ENCODE measurements around the gene EXT2.

Gene EXT2

DNA sequence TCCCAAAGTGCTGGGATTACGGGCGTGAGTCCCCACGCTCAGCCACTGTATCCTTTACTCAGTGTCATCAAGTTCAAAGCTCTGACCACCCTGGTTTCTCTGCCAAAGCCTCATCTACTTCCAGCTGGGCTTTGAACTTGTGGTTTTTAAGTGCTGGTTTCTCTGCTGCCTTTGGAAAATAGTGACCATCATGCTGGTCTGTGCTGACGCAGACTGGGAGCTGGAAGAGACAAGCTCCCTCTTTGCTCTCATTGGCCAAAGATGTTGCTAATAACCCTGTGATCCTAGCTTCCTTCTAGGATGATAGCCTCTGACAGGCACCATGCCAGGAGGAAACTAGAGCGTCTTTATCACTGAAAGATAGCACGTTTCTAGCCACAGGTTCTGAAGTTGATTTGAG is 152.0 kb downstream of the EXT2 start:
- DNase-seq = no peak

DNA sequence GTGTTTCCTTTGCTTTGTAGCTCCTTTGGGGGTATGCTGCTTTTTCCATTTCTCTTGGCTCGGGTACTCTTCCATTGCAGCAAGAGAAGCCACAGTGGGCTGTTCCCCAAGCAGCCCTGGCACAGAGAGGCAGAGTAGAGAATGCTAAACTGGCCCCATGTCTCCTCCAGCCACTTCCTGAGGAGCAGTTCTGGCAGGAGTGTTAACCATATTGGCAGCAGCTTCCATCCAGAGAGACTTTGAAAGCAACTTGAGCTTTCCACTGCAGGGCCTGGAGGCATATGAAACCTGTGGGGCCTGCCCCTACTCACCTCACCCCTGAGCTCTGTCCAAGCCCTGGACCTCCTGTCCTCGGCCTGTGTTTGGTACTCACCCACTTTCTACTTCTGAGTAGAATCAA is 152.6 kb downstream of the EXT2 start:
- DNase-seq = no peak

DNA sequence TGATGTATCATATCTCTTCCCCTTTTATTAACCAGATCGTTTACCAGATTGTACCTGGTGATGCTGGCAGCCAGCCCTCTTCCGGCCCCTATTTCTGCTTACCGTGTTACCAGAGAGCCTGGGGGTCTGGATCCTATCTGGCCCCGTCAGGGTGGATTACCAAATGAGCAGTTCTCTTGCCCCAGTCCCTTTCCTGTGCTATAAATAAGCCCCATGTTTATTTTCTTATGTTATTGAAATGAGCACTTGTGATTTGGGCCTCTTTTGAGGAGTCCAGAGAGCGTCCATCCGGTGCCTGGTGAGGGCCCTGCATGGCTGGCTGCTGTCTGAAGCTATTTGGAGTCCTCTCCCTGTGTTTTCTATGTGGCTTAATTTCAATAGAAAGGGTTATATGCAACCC is 154.9 kb downstream of the EXT2 start:
- no peak for DNase-seq

DNA sequence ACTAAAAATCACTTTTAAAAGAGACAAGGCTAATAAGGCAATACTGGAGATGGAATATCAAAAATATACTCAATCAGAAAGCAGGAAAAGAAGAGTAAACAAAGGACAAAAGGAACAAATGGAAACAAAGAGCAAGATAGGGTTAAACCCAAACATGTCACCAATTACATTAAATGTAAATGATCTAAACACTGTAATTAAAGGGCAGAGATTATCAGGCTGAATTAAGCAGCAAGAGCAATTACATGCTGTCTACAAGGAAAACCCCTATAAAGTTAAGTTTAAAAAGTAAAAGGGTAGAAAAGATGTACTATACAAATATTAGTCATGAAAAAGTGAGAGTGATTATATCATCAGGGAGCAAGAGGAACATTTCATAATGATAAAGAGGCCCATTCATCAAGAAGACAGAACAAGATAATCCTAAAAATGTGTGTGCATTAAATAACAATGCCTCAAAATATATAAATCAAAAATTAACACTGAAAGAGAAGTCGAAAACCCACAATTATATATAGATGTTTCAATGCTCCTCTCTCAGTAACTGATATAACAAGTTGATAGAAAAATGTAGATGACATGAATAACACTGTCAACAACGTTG is 157.6 kb downstream of the EXT2 start:
- no peak for DNase-seq

DNA sequence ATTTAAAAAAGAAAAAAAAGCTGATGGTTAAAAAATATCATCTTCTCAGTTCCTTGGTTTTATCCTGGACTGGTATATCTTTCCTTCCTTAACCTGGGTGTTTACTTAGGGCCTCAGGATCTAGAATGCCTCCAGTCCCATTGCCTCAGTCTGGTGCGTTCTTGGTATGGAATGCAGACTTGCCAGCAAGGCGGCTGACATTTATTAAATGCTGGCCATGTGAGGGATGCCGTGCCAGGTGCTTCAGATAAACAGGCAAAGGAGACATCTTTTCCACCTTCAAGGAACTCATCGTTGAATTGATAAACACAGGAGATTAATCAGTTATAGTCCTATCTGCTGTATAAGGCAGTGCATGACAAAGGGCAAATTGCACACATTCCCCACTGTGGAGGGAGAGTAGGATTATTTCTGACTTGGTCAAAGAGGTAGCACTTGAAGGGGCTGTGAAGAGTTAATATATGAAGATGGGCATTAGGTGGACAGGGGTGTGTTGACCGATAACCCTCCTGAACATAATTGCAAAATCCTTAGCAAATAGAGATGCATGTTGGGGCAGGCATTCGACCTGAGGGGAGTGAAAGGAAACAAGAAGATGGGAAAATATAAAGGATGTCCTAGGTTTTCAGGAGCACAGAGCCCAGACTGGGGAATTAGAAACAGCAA is 160.1 kb downstream of the EXT2 start:
- no peak for DNase-seq

DNA sequence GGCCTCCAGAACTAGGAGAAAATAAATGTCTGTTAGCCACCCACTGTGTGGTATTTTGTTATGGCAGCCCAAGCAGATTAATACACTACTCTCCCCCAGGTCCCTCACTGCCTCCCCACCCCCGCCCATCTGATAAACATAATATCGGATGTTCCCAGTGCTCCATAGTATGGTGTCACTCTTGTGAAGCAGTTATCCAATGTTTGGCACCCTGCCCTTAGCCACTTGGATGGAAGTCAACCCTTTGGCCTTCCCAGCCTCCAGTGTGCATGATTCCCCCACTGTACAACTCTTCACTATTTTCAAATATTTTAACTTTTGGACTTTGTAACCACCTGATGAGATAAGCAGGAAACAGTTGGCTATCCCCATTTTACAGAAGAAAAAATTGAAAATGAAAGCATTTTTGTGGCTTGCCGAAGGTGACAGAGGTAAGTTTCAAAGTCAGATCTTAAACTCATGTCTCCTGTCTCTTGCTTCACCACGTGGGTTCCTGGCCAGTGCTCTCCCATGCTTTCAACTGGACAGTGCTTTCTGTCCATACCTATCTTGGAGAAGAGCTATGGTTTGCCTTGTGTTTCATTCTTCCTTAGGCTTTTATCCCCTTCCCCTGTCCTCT is 161.3 kb downstream of the EXT2 start:
- DNase-seq = no peak

DNA sequence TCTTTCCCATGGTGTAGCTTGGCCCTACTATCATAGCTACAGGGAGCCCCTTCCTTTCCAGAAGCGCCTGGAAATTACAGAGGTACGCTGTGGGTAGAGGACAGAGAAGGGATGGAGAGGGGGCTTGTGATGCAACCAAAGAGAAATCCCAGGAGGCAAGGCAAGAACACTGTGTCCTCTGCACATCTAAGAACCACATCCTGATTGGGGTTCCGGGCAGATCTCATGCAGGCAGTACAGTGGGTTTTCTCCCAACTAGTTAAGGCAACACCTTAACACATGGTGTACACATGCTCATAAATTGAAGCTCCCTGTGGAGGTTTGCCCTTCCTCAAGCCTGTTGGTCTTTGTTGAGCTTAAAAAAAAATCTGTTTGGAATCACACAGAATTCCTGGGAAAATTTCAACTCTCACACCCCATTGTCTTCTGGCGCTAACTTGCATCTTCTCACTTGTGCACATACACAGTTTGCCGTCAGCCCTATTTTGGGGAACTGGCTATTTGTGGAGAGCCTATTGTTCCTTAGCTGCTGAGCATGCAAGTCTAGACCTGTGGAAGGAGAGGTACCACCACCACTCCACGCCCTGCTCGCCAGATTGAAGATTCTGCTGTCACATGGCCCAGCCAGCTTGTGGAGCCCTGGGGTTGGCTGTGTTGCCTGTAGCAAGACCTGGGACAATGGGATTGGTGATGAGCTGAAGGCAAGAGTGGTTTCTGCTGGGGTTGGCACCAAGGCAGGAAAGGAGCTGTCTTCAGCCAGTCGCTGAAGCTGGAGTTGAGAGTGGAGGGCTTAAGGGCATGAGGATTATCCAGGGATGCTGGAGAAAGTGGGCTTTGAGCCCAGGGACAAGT is 162.1 kb downstream of the EXT2 start:
- no peak for DNase-seq

DNA sequence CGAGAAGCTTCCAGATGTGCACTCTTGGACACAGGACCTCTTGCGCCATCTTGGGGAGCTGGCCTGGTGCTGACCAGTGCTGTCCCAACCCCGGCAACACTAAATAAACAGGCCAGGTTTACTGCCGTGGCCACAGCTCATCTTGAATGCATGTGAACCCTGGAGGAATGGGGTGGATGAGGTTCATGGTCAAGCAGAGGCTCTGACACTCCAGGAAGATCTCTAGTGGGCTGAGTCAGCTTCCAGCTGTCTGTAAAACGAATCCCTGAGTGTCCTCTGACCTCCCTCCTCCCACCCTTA is 162.7 kb downstream of the EXT2 start:
- DNase-seq = no peak

DNA sequence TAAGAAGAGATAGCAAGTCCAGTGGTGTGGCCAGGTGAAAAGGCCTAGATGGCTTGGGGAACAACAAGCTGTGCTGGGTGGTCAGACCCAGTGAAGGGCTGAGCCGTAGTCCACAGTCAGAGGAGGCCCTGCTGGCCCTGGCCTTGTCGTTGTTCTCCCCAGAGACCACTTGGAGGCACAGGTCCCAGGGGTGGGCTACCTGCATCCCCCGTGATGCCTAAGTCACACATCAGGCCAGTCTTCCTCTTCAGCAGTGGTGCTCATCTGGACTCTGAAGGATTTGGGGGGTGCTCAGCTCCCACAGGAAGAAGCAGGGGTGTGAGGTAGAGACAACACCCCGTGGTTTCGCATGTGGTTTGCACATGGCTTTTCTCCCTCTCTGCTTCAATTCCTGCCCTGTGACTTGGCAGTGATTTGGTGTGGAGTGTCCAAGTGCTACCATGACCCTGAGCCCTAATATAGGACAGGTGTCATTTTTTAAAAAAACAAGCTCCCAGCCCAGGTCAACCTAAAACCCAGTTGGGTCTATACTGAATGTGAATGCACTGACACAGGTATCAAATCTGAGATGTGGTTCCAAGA is 163.5 kb downstream of the EXT2 start:
- DNase-seq = no peak

DNA sequence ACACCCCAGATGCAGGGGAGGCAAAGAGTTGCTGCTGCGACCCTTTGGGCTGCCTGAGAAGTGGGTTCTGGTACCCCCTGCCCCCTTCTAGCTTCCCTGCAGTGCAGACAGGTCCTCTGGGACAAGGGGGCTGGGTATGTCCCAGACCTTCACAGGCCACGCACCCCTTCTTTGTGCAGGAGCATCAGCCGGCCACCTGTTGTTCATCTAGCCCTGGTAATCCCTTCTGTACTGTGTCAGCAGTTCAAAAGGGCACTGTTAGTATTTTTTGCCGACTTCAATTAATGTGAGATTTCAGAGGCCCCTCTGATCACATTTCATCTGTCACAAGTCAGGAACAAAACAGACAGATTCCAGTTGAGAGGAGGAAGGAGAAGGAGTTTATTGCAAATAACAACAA is 164.6 kb downstream of the EXT2 start:
- no peak for DNase-seq

DNA sequence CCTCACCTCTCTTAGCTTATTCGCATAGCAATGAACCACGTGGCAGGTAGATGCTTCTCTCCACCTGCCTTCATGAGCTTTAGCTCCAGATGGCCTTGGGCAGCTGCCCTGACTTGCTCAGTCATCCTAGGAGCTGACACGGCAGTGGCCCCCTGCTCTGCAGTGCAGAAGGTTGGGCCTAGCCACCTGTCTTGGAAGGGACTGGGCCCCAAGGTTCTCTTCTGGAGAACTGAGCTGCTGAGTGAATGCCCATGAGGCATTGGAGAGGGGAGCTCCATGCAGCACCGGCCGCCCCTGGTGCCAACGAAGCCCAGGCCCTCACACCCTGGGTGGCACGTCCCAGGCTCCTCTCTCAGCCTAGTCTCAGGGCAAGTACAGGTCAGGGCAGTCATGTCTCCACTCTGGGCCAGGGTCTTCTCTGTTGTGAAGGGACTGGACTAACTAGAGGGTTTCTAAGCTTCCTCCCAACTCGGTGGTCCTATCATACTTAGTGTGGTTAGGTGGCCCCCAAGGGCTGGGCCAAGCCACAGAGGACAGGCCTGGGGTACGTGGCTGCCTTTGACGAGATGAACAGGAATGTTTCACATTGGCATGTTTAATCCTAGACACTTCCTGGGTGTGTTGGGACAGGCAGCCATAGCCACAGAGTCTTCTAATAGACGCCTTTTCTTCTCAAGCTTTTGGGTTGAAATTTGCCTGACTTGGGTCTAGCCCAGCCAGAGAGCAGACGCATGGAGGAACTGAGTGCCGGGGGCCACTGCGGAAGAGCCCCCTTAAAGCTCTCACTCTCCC is 166.5 kb downstream of the EXT2 start:
- DNase-seq = no peak

DNA sequence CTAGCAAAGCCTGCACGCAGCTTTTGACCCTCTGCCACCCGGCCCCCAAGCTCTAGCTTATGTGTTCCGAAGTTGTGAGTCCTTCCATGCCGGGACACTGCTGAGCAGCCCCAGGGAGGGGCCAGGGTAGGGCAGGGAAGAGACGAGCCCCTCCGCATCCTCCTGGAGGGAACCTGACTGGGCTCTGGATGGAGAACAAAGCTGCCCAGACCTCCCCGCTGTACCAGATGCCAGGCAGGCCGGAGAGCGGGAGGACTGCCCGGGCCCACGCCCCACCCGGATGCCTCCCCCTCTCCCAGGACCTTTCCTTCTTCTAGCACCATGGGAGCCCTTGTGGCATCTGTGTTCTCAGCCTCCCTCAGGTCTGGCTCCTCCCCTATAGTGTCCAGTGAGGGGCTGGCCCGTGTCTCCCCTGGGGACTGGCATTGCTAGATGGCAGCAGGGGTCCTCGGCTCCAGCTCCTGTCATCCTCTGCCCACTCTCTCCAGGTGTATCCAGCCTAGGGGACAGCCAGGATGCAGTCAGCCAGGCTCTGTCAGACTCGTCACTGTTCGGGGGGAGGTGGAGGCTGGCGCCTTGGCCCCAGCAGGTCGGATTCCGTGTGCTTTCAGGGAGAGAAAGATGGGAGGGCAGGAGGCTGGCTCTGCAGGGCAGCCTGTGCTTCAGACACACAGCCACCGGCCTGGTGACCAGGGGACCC is 168.4 kb downstream of the EXT2 start:
- DNase-seq = no peak

DNA sequence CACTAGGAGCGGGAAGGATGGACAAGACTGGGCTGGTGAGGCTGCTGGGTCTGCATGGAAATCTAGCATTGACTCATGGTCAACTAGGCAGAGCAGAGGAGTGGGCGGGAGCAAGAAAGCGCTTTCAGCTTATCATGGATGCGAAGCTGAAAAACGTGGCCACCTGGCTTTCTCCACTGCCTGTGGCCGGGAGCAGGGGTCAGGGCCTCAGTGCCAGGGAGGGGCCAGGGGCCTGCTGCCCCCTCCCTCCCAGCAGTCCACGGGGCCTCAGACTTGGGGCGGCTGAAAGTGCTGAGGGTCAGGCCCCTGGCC is 168.9 kb downstream of the EXT2 start:
- DNase-seq = no peak

DNA sequence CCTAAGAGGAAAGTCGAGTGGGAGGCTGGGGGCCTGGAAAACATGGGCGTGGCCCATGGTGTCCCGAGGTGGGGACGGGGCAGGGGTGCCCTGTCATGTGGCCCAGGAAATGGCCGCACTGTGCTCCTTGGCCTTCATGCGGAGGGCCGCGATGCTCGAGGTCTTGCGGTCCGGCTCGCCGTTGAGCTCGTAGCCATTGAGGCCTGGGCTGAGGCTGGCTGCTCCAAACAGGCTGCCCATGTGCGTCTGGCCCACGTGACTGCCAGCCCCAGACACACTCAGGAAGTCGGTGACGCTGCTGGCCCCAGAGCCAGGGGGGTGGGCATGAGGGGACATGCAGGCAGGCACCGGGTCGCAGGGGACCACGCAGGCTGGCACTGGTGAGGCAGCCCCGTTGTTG is 169.3 kb downstream of the EXT2 start:
- no peak for DNase-seq

DNA sequence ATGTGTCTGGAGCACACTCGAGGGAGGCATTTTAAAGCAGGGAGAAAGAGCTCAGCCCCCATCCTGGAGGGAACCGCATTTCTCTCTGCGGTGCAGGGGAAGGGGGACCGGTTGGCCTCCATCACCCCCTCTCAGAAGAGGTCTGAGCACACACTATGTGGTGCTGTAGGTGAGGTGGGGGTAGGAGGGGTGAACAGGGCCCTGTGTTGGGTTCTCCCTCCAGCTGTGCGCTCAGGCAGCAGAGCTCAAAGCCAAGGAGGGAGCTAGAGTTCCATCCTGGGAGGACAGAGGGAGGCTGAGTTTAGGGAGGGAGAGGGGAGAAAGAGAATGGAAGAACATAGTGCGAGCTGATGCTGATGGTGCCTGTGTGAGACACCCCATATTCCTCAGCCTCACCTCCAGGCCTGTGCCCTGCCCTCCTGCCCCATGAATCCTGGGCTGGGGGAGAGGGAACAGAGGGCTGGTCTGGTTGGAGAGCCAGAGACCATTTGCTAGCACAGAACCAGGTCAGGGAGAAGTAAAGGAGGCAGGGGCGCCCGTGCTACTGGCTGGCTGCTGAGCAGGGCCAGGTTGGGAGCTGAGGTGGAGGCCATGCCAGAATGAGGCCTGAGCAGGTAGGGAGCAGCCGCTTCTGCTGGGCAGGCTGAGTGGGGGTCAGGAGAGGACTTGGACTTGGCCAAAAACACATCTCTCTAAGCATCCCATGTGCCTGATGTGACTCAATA is 170.7 kb downstream of the EXT2 start:
- DNase-seq = no peak

DNA sequence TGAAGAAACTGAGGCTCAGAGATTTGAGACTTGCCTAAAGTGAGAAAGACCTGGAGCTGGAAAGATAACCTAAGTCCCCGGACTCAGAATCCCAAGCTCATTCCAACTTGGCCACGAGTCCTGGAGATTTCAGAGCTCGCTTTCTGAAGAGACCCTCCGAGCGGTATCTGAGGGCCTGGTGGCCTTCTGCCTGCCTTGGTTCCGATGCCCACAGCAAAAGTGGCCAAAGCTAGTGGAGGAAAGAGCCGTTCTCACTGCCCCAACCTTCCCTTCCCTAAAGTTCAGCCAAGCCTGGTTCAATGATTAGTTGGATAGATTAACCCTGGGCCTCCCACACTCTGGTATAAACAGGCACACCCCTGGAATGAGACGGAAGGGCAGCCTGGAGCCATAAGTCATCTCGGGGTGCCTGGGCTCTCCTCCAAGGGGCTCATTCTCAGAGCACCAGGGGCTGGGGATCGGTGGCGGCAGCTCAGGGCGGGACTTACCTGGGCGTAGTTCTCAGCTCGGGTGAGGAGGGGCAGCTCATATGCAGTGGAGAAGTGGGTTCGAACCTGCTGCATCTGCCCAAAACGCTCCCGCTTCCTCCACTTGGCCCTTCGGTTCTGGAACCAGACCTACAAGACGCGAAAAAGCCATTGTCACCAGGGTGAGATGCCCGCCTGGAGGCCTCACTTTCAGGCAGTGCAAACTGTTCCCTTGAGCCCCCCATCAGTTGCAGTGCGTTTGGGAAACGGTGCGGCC is 171.7 kb downstream of the EXT2 start:
- DNase-seq = no peak

DNA sequence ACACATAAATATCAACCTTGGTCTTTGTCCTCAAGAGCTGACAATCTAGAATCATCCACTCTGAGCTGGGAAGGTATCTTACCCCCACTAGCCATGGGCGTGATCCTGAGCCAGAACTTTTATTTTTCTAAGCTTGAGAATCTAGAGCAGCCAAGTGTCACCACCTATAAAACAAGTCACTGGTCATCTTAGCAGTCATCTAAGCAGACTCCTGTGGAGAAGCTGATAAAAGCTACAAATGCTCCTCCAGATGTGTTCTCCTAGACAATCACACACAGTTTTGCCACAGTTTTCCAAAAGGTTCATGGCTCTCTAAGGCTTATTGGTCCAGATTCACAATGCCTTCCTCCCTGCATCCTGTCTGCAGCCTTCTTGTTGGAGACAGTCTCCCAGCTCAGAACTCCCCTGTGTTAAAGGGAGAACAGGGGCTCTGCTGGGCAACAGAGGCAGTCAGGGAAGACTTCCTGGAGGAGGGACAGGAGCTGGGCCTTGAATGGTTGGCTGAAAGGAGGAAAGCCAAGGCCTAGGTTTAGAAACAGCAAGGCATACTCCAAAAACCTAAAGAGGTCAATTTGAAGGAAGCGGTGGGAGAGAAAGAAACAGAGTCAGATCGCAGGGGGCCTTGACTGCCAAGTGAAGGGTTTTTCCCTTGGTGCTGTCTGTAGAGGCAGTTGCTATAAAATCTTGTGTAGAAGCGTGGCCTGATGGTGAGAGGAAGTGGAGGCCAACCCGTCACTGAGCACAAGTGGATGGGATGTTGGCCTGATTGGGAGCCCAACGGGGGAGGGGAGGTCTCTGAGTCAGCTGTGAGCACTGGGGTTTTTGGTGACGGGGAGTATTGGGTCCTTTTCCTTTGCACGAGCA is 172.5 kb downstream of the EXT2 start:
- no peak for DNase-seq

DNA sequence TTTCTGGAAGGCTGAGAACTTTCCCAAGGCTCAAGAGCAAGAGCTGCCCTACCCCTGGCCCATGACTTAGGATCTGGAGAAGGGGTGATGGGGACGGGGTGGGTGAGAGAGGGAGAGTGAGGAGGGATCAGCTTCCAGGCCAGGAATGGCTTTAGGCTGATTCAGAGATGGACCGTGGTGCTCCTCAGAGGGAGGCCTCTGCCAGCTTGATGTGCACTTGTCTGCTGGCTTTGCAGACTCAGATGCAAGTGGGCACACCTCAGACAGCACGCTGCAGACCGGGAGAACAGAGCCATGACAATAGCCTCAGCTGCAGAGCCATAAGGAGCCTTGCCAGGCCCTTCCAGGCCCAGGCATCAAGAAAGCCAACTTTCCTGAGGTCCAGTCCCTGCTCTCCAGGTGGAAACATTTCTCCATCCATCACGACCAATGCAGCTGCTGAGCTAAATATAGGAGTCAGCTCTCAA is 173.2 kb downstream of the EXT2 start:
- DNase-seq = no peak

Measured in NCI-H2227 treated with DMSO at 0.1 percent for 48 hours (cell line).